Measurements from ENCODE around the gene LTA4H. TPM values are rescaled to one million over a fixed set of nuclear protein-coding genes. Genes with fewer than 3 reads are reported as not detected.

LTA4H gene
- total and polyA plus RNA-seq, 10 of the 15 experiments (the other 5 are each of a cell fraction or from before 2014, with no cell fraction given): 43.9 to 106 (median 47.3) TPM

GRCh38 chr12:95960241-95960640 lies 75.1 kb downstream of the LTA4H start:
- POLR2A ChIA-PET: no interaction called here
- BruUV-seq (replicated peaks): no TSS peak
- Histone ChIP-seq H3K27ac (ENCODE audit: control insufficient read depth, insufficient read depth) (no peak overlapping the region), H3K9me3 (replicated peaks; ENCODE audit: control insufficient read depth, insufficient read depth, low read length) (no peaks in the 10 kb centered on the region), H3K4me1 (ENCODE audit: control insufficient read depth, insufficient read depth, low read length) (no peaks in the 10 kb centered on the region), H3K4me3 (no peak overlapping the region), H2AFZ (ENCODE audit: control insufficient read depth, low read depth, low read length) (no peak overlapping the region), H3K36me3 (ENCODE audit: control insufficient read depth in 2 of 2, insufficient read depth in 2 of 2, low read length in 1 of 2) (no peaks in the 10 kb centered on the region), H3K27me3 (replicated peaks in 1 of 2; ENCODE audit: control insufficient read depth in 2 of 2, insufficient read depth in 2 of 2, low read length in 1 of 2) (no peaks in the 10 kb centered on the region), H4K20me1 (ENCODE audit: control insufficient read depth, insufficient read depth) (no peaks in the 10 kb centered on the region), H3K9ac (ENCODE audit: control insufficient read depth, insufficient read depth, low read length) (no peak overlapping the region), H3K4me2 (ENCODE audit: control insufficient read depth, insufficient read depth) (no peak overlapping the region), H3K79me2 (ENCODE audit: control insufficient read depth, insufficient read depth, low read length) (no peaks in the 10 kb centered on the region)
- DNase-seq (ENCODE audit: low read depth, low spot score): no peak
- no peak for FAIRE-seq
- no peak for ATAC-seq
- WGBS (ENCODE audit: insufficient coverage, insufficient replicate concordance, low lambda C conversion rate, missing lambda C conversion rate): 20% methylated on average over 5 of the region's 5 CpGs
- RAD21 ChIA-PET (ENCODE audit: unreplicated experiment): interaction anchor here (0.6 kb wide), 1 partner anchor 177 kb away, joined by 3 read pairs; no protein-coding TSS in a partner anchor
- no peak for TF ChIP-seq USF2 (IDR thresholded peaks at IDR 0.05; ENCODE audit: borderline replicate concordance, low read depth, low read length)
- no peak for TF ChIP-seq NFXL1 (IDR thresholded peaks at IDR 0.05; ENCODE audit: borderline replicate concordance)
- no peak for TF ChIP-seq CHD1 (IDR thresholded peaks at IDR 0.05; ENCODE audit: low read depth, low read length)
- no peak for TF ChIP-seq PKNOX1 (IDR thresholded peaks at IDR 0.05)
- 0 out of 2 replicates have a peak, but pooled peaks have one; percentile 19 for TF ChIP-seq ATF7 (IDR thresholded peaks at IDR 0.05; ENCODE audit: low read depth)
- SMC1A ChIA-PET (ENCODE audit: uncharacterized antibody, unreplicated experiment): interaction anchor here (1.3 kb wide), 1 partner anchor 18 kb away, joined by 6 read pairs; the partner anchor contains the start of gene CCDC38
- intact Hi-C loops (cut with micrococcal nuclease; ENCODE audit: unreplicated experiment): no loop called here
- CTCF ChIA-PET: interaction anchor here (2.6 to 3.8 kb wide), 2 partner anchors 38 to 41 kb away, joined by 10 to 22 read pairs; no protein-coding TSS in a partner anchor
- in situ Hi-C loops (cut with MboI): no loop called here

All from GM12878 (cell line).